Lower leg skin (tissue), 3 donors: ENCODE measurements around the gene FKRP.

Experiments used
- POLR2A ChIP-seq, 2 donors: fragments of 450-650 bp; IDR thresholded peaks; one replicate each; pipeline ENCODE4 v1.6.1; 2016 to 2017; ENCODE audit warnings: antibody characterized with exemption in 2 of 2, mild to moderate bottlenecking in 1 of 2, moderate library complexity in 1 of 2
- TF ChIP-seq, protein P1 (sequence below), 3 donors: fragments of 450-650 bp; IDR thresholded peaks; one replicate each; pipeline ENCODE4 v1.5.1; 2016; ENCODE audit warnings: antibody characterized with exemption in 3 of 3, mild to moderate bottlenecking in 3 of 3, moderate library complexity in 2 of 3

DNA sequence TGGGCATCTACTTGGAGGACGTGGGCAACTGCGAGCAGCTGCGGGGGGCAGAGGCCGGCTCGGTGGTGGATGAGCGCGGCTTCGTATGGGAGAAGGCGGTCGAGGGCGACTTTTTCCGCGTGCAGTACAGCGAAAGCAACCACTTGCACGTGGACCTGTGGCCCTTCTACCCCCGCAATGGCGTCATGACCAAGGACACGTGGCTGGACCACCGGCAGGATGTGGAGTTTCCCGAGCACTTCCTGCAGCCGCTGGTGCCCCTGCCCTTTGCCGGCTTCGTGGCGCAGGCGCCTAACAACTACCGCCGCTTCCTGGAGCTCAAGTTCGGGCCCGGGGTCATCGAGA lies 10.7 kb downstream of the FKRP start:
- no peak for TF ChIP-seq POLR2A (IDR thresholded peaks at IDR 0.05)
- TF ChIP-seq, protein P1, sequence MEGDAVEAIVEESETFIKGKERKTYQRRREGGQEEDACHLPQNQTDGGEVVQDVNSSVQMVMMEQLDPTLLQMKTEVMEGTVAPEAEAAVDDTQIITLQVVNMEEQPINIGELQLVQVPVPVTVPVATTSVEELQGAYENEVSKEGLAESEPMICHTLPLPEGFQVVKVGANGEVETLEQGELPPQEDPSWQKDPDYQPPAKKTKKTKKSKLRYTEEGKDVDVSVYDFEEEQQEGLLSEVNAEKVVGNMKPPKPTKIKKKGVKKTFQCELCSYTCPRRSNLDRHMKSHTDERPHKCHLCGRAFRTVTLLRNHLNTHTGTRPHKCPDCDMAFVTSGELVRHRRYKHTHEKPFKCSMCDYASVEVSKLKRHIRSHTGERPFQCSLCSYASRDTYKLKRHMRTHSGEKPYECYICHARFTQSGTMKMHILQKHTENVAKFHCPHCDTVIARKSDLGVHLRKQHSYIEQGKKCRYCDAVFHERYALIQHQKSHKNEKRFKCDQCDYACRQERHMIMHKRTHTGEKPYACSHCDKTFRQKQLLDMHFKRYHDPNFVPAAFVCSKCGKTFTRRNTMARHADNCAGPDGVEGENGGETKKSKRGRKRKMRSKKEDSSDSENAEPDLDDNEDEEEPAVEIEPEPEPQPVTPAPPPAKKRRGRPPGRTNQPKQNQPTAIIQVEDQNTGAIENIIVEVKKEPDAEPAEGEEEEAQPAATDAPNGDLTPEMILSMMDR (IDR thresholded peaks at IDR 0.05), result no peak
